IPS-18a (cell line): Measurements from ENCODE around the gene SNRNP48.

ENCODE experiments used
- H3K27ac ChIP-seq: one replicate; pipeline ENCODE4 v1.5.1; 2013; ENCODE audit warnings: low read length
- H3K27me3 ChIP-seq: one replicate; pipeline ENCODE4 v1.6.1; 2013; ENCODE audit warnings: mild to moderate bottlenecking, low read length; ENCODE audit not compliant: control insufficient read depth, insufficient read depth
- H3K36me3 ChIP-seq: one replicate; pipeline ENCODE4 v1.6.1; 2013; ENCODE audit warnings: low read depth, low read length; ENCODE audit not compliant: control insufficient read depth
- H3K4me1 ChIP-seq: one replicate; pipeline ENCODE4 v1.6.1; 2013; ENCODE audit warnings: low read depth, low read length; ENCODE audit not compliant: control insufficient read depth
- H3K4me3 ChIP-seq: one replicate; pipeline ENCODE4 v1.5.1; 2013; ENCODE audit warnings: low read length
- H3K9ac ChIP-seq: one replicate; pipeline ENCODE4 v1.6.1; 2013; ENCODE audit warnings: mild to moderate bottlenecking, low read length, moderate library complexity
- H3K9me3 ChIP-seq: one replicate; pipeline ENCODE4 v1.6.1; 2013; ENCODE audit warnings: low read depth, low read length; ENCODE audit not compliant: control insufficient read depth

Gene SNRNP48

DNA sequence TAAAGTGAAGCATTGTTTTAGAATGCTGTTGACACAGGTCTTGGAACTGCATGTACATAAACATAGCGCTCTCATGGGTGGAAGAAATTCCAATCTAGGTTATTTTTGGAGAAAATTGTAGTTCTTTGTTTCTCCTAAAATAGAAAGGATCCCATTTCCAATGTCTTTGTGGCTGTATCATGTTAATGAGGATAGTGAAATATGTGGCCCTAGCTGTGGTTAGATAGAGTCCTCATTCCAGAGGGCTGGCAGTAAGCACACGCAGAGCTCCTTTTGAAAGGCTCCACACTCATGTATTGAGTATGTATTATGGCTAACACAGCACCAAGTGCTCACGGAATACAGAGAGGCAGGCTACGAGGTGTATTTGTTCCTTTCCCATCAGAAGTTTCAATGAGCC lies 60.9 kb downstream of the SNRNP48 start:
- Histone ChIP-seq H3K4me1 (no peaks in the 10 kb centered on the region), H3K36me3 (no peaks in the 10 kb centered on the region), H3K27ac (no peak overlapping the region), H3K4me3 (no peak overlapping the region), H3K9me3 (no peaks in the 10 kb centered on the region), H3K27me3 (no peaks in the 10 kb centered on the region), H3K9ac (no peak overlapping the region)

DNA sequence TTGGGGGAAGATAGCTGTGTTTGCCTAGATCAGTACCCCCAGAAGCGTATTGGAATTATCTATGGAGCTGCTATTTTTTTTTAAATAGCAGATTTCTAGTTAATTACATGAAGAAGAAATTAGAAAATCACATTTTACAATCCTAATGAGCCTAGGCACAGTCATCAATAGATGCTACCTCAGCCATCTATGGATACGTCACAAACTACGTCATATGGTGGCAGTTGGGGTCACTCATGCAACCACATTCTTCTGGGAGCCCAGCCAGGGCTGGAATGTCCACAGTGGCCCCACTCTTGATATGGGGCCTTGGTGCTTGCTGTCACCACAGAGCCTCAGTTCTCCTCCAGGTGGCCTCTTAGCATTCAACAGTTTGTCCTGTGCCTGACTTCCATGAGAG lies 63.0 kb downstream of the SNRNP48 start:
- no peaks in the 10 kb centered on the region for H3K27me3 ChIP-seq

GRCh38 chr6:7656355-7656754 lies 66.4 kb downstream of the SNRNP48 start:
- Histone ChIP-seq H3K4me1 (no peaks in the 10 kb centered on the region), H3K27me3 (no peaks in the 10 kb centered on the region), H3K27ac (no peak overlapping the region), H3K9me3 (no peaks in the 10 kb centered on the region), H3K36me3 (no peaks in the 10 kb centered on the region), H3K4me3 (no peak overlapping the region), H3K9ac (no peak overlapping the region)

More for the DNA sequence above, 63.0 kb downstream of the SNRNP48 start:
- no peaks in the 10 kb centered on the region for H3K9me3 ChIP-seq
- H3K9ac ChIP-seq, result no peak overlapping the region
- H3K36me3 ChIP-seq, result no peaks in the 10 kb centered on the region
- H3K4me3 ChIP-seq, result no peak overlapping the region
- no peak overlapping the region for H3K27ac ChIP-seq
- no peaks in the 10 kb centered on the region for H3K4me1 ChIP-seq

DNA sequence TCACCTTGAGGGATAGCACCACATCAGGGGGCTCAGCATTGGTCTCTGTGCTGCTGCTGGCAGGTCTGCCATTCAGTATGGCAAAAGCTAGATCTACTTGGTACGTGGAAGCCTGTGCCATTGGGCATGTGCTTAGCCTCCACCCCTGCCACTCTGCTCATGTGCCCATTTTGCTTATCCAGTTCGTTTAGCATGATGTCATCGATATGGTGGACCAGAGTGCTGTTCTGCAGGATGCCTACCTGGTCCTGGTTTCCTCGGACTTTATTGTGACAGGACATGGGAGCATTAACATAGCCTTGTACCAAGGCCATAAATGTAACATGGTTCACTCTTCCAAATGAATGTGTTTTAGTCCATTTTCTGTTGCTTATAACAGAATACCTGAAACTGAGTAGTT lies 68.5 kb downstream of the SNRNP48 start:
- Histone ChIP-seq H3K36me3 (no peaks in the 10 kb centered on the region), H3K9me3 (no peaks in the 10 kb centered on the region), H3K4me1 (no peaks in the 10 kb centered on the region), H3K4me3 (no peak overlapping the region), H3K27me3 (no peaks in the 10 kb centered on the region), H3K9ac (no peak overlapping the region), H3K27ac (no peak overlapping the region)

- no peak overlapping the region for H3K27ac ChIP-seq
- no peaks in the 10 kb centered on the region for H3K9me3 ChIP-seq
- H3K9ac ChIP-seq, result no peak overlapping the region
- H3K27me3 ChIP-seq, result no peaks in the 10 kb centered on the region
- no peaks in the 10 kb centered on the region for H3K36me3 ChIP-seq
- H3K4me3 ChIP-seq, result no peak overlapping the region
- H3K4me1 ChIP-seq, result no peaks in the 10 kb centered on the region
Observed at GRCh38 chr6:7661364-7661763, 71.4 kb downstream of the SNRNP48 start.
